Erythroblast (primary cell): Measurements from ENCODE around the gene CHN2.

Source experiments
- GATA1 ChIP-seq: IDR thresholded peaks from 2 replicates; pipeline ENCODE4 v1.6.1; 2011; ENCODE audit warnings: low read depth, mild to moderate bottlenecking, control low read depth, low read length, moderate library complexity
- POLR2A ChIP-seq: IDR thresholded peaks from 2 replicates; pipeline ENCODE4 v1.6.1; 2011; ENCODE audit warnings: mild to moderate bottlenecking, low read length

- TF ChIP-seq POLR2A: no peak
- no peak for TF ChIP-seq GATA1
Observed at GRCh38 chr7:29510028-29510427, 315.5 kb downstream of the CHN2 start.
